OCI-LY1 (cell line): Measurements from ENCODE around the gene GALNTL6.

Experiments
- H2AFZ ChIP-seq: fragments of 200-600 bp; sonication (generic), shearing (Covaris generic); 2 replicates; pipeline ENCODE4 v1.6.0; 2014; ENCODE audit warnings: antibody characterized with exemption, mild to moderate bottlenecking, low read length
- H3F3A ChIP-seq: fragments of 200-600 bp; sonication (generic), shearing (Covaris generic); 2 replicates; pipeline ENCODE4 v1.6.0; 2014; ENCODE audit warnings: mild to moderate bottlenecking, antibody characterized with exemption, low read length, moderate library complexity; ENCODE audit not compliant: insufficient read depth
- H3K27ac ChIP-seq: fragments of 200-600 bp; sonication (generic); 2 replicates; pipeline ENCODE4 v1.5.1; 2014; ENCODE audit warnings: low read length, mixed run types, mild to moderate bottlenecking, low read depth; ENCODE audit not compliant: poor library complexity, severe bottlenecking
- H3K27me3 ChIP-seq: fragments of 200-600 bp; sonication (generic); 2 replicates; pipeline ENCODE4 v1.6.0; 2014; ENCODE audit warnings: antibody characterized with exemption, mild to moderate bottlenecking, low read length, moderate library complexity; ENCODE audit not compliant: insufficient read depth
- H3K36me3 ChIP-seq: fragments of 200-600 bp; sonication (generic); 2 replicates; pipeline ENCODE4 v1.6.1; 2014; ENCODE audit warnings: mild to moderate bottlenecking, antibody characterized with exemption, low read length, moderate library complexity, mixed read lengths; ENCODE audit not compliant: insufficient read depth
- H3K4me1 ChIP-seq: fragments of 200-600 bp; sonication (generic); 2 replicates; pipeline ENCODE4 v1.5.1; 2014; ENCODE audit warnings: mild to moderate bottlenecking, low read length, moderate library complexity; ENCODE audit not compliant: insufficient read depth, severe bottlenecking
- H3K4me2 ChIP-seq: fragments of 200-600 bp; sonication (generic), shearing (Covaris generic); 2 replicates; pipeline ENCODE4 v1.6.1; 2014; ENCODE audit warnings: low read length
- H3K4me3 ChIP-seq: fragments of 200-600 bp; sonication (generic); 2 replicates; pipeline ENCODE4 v1.5.1; 2014; ENCODE audit warnings: low read length, low read depth, mild to moderate bottlenecking, mixed read lengths; ENCODE audit not compliant: poor library complexity, severe bottlenecking
- H3K79me2 ChIP-seq: fragments of 200-600 bp; shearing (Covaris generic); 2 replicates; pipeline ENCODE4 v1.6.1; 2016; ENCODE audit warnings: mixed run types, low read length, mixed read lengths; ENCODE audit not compliant: insufficient read depth
- H3K9ac ChIP-seq: fragments of 200-600 bp; sonication (generic), shearing (Covaris generic); 2 replicates; pipeline ENCODE4 v1.6.1; 2014; ENCODE audit warnings: mild to moderate bottlenecking, low read length, mixed read lengths
- H3K9me2 ChIP-seq: fragments of 200-600 bp; sonication (generic), shearing (Covaris generic); 2 replicates; pipeline ENCODE4 v1.6.1; 2014; ENCODE audit warnings: low read depth, mild to moderate bottlenecking, low read length, mixed read lengths
- H3K9me3 ChIP-seq: fragments of 200-600 bp; shearing (Covaris generic); 2 replicates; pipeline ENCODE4 v1.6.1; 2014; ENCODE audit warnings: low read length, mixed read lengths
- H4K20me1 ChIP-seq: fragments of 200-600 bp; sonication (generic), shearing (Covaris generic); 2 replicates; pipeline ENCODE4 v1.6.0; 2016; ENCODE audit warnings: mild to moderate bottlenecking, low read length; ENCODE audit not compliant: insufficient read depth
- CTCF ChIP-seq: fragments of 200-600 bp; sonication (generic), shearing (Covaris generic); IDR thresholded peaks from 2 replicates; pipeline ENCODE4 v1.5.1; 2017; ENCODE audit warnings: mild to moderate bottlenecking, antibody characterized with exemption, low read length, moderate library complexity, mixed read lengths
- EZH2 ChIP-seq: fragments of 200-600 bp; sonication (generic), shearing (Covaris generic); IDR thresholded peaks from 2 replicates; pipeline ENCODE4 v1.8.0; 2017; ENCODE audit warnings: borderline replicate concordance, mixed run types, mild to moderate bottlenecking, antibody characterized with exemption, low read length, moderate library complexity, mixed read lengths

Gene GALNTL6

GRCh38 chr4:172997856-172998255, 1184.7 kb downstream of the GALNTL6 start:
- H3F3A ChIP-seq, result no peaks in the 10 kb centered on the region
- no peaks in the 10 kb centered on the region for H3K79me2 ChIP-seq
- no peaks in the 10 kb centered on the region for H3K9me3 ChIP-seq
- no peak overlapping the region for H3K4me2 ChIP-seq
- H3K27ac ChIP-seq, result no peak overlapping the region
- H3K9me2 ChIP-seq, result no peaks in the 10 kb centered on the region
- H4K20me1 ChIP-seq, result no peaks in the 10 kb centered on the region
- H3K27me3 ChIP-seq, result no peaks in the 10 kb centered on the region
- no peak overlapping the region for H2AFZ ChIP-seq
- TF ChIP-seq EZH2, result no peak
- H3K9ac ChIP-seq, result no peak overlapping the region
- no peak overlapping the region for H3K4me3 ChIP-seq
- no peaks in the 10 kb centered on the region for H3K4me1 ChIP-seq
- no peaks in the 10 kb centered on the region for H3K36me3 ChIP-seq

- H3K4me1 ChIP-seq, result no peaks in the 10 kb centered on the region
- H2AFZ ChIP-seq, result no peak overlapping the region
- no peak overlapping the region for H3K4me3 ChIP-seq
- no peaks in the 10 kb centered on the region for H3K36me3 ChIP-seq
- no peaks in the 10 kb centered on the region for H3F3A ChIP-seq
- no peak overlapping the region for H3K9ac ChIP-seq
- no peaks in the 10 kb centered on the region for H3K79me2 ChIP-seq
- H3K27ac ChIP-seq, result no peak overlapping the region
- no peaks in the 10 kb centered on the region for H3K27me3 ChIP-seq
- H3K4me2 ChIP-seq, result no peak overlapping the region
- TF ChIP-seq EZH2, result no peak
- no peak for TF ChIP-seq CTCF
- H3K9me2 ChIP-seq, result no peaks in the 10 kb centered on the region
- no peaks in the 10 kb centered on the region for H4K20me1 ChIP-seq
- no peaks in the 10 kb centered on the region for H3K9me3 ChIP-seq
Observed at GRCh38 chr4:172998527-172999469, 1185.6 kb downstream of the GALNTL6 start.

GRCh38 chr4:173001571-173001970, 1188.4 kb downstream of the GALNTL6 start:
- H3K27ac ChIP-seq, result no peak overlapping the region
- TF ChIP-seq EZH2 (no peak), CTCF (no peak)
- no peak overlapping the region for H3K9ac ChIP-seq
- no peaks in the 10 kb centered on the region for H3K9me3 ChIP-seq
- H3F3A ChIP-seq, result no peaks in the 10 kb centered on the region
- no peak overlapping the region for H2AFZ ChIP-seq
- H3K36me3 ChIP-seq, result no peaks in the 10 kb centered on the region
- H3K4me3 ChIP-seq, result no peak overlapping the region
- no peaks in the 10 kb centered on the region for H3K27me3 ChIP-seq
- no peaks in the 10 kb centered on the region for H3K4me1 ChIP-seq
- no peaks in the 10 kb centered on the region for H4K20me1 ChIP-seq
- no peaks in the 10 kb centered on the region for H3K9me2 ChIP-seq
- no peaks in the 10 kb centered on the region for H3K79me2 ChIP-seq
- H3K4me2 ChIP-seq, result no peak overlapping the region
